ENCODE results near the gene PABPN1L.

PABPN1L gene, protein sequence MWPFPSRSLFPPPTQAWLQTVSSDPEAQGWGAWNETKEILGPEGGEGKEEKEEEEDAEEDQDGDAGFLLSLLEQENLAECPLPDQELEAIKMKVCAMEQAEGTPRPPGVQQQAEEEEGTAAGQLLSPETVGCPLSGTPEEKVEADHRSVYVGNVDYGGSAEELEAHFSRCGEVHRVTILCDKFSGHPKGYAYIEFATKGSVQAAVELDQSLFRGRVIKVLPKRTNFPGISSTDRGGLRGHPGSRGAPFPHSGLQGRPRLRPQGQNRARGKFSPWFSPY

DNA sequence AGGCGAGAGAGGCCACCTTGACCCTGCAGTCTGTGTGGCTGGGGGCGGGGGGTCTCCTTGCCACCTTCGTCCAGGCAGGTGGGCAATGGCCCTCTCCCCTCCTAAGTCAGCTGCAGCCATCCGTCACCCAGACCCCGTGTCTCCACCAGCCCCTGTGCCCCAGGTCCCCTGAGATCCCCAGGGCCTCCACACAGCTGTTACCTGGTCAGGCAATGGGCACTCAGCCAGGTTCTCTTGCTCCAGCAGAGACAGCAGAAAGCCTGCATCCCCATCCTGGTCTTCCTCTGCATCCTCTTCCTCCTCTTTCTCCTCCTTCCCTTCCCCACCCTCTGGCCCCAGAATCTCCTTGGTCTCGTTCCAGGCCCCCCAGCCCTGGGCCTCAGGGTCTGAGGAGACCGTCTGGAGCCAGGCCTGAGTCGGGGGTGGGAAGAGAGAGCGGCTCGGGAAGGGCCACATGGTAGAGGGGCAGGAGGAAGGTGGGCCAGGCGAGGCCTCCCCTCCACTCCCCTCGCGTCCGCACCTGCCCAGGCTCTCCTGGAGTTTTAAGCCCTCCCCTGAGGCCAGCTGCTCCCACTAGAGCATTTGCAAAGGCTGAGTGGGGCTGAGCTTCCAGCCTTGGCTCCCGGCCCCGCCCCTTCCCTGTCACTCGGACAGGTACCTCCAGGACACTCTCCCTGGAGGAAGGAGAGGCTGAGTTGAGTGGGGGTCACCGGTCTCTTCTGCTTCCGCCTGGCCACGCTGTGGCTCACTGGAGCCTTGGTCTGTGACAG, at the start of gene PABPN1L:
Gene PABPN1L (minus strand): TSS at position 510 of the 770 bp plus-strand sequence. CDS start 54 bp downstream, at position 456.
- in situ Hi-C loops (cut with MboI; ENCODE audit: low sequenced_read_pairs, unreplicated experiment), result no loop called here
- TF ChIP-seq, protein P1, sequence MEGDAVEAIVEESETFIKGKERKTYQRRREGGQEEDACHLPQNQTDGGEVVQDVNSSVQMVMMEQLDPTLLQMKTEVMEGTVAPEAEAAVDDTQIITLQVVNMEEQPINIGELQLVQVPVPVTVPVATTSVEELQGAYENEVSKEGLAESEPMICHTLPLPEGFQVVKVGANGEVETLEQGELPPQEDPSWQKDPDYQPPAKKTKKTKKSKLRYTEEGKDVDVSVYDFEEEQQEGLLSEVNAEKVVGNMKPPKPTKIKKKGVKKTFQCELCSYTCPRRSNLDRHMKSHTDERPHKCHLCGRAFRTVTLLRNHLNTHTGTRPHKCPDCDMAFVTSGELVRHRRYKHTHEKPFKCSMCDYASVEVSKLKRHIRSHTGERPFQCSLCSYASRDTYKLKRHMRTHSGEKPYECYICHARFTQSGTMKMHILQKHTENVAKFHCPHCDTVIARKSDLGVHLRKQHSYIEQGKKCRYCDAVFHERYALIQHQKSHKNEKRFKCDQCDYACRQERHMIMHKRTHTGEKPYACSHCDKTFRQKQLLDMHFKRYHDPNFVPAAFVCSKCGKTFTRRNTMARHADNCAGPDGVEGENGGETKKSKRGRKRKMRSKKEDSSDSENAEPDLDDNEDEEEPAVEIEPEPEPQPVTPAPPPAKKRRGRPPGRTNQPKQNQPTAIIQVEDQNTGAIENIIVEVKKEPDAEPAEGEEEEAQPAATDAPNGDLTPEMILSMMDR (IDR thresholded peaks at IDR 0.05; ENCODE audit: borderline replicate concordance, control extremely low read depth, extremely low read depth, insufficient read depth, missing control alignments), result no peak
- no peak for DNase-seq (ENCODE audit: low spot score)

DNA sequence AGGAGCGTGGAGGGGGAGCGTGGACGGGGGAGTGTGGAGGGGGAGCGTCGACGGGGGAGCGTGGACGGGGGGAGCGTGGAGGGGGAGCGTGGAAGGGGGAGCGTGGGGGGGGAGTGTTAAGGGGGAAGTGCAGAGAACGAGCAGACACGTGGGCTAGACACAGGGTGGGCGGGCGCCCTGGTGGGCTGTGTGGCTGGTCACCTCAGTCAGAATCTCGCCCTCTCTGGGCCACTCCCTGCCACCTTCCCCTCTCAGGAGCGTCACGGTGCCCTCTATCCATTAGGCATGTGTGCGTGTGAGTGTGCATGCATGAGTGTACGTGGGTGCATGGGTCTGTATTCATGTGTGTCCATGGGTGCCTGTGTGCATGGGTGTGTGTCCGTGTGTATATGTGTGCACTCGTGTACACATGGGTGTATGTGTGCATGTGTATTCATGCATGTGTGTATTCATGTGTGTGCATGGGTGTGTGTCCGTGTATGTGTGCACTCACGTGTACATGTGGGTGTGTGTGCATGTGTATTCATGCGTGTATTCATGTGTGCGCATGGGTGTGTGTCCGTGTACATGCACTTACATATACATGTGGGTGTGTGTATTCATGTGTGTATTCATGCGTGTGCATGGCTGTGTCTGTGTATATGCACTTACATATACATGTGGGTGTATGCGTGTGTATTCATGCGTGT, 49.3 kb upstream of the PABPN1L start:
- TF ChIP-seq, protein P1 (IDR thresholded peaks at IDR 0.05; ENCODE audit: borderline replicate concordance, control extremely low read depth, extremely low read depth, insufficient read depth, missing control alignments), result no peak
- DNase-seq (ENCODE audit: low spot score), result no peak
- in situ Hi-C loops (cut with MboI; ENCODE audit: low sequenced_read_pairs, unreplicated experiment), result no loop called here

DNA sequence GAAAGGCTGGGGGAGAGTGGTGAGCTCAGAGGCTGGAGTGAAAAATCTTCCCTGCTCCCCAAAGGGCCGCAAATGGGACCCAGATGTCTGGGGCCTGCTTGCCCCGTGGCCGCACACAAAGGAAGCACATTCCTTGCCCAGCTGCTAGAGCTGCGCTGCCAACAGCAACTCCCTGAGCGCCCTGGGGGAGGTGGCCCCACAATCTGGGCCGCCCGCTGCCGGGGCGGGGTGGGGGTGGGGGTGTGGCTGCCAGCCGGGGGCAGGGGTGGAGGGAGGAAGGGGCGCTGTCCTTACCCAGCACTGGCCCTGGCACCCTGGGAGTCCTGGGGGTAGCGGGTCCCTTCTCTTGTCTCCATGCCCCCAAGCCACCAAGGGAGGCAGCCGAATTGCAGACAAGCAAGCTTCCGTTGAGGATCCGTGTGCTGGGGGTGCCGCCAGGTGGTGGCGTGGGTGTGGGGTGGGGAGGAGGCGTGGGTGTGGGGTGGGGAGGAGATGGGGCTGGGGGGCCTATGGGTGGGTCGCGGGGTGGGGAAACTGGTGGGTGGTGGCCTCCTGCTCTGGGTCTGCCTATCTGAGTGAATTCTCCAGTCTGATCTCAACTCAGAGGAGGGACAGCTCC, 48.4 kb upstream of the PABPN1L start:
- in situ Hi-C loops (cut with MboI; ENCODE audit: low sequenced_read_pairs, unreplicated experiment), result no loop called here
- TF ChIP-seq, protein P1 (IDR thresholded peaks at IDR 0.05; ENCODE audit: borderline replicate concordance, control extremely low read depth, extremely low read depth, insufficient read depth, missing control alignments), result no peak
- DNase-seq (ENCODE audit: low spot score), result no peak

DNA sequence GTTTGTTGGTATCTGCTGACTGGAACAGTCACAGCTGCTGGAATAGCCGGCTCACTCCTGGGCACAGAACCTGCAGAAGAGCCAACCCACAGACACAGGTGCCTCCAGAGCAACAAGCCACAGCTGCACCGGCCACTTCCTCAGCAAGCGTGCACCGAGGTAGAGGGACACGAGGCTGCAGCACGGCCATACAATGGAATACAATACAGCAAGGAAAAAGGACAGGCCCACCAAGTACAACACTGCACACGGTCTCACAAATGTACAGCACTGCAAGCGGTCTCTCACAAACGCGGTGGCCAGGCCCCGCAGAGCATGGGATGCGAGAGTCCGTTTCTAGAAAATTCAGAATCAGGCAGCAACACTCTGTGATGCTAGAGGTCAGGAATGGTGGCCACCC, 47.4 kb upstream of the PABPN1L start:
- DNase-seq (ENCODE audit: low spot score), result no peak
- TF ChIP-seq, protein P1 (IDR thresholded peaks at IDR 0.05; ENCODE audit: borderline replicate concordance, control extremely low read depth, extremely low read depth, insufficient read depth, missing control alignments), result no peak
- in situ Hi-C loops (cut with MboI; ENCODE audit: low sequenced_read_pairs, unreplicated experiment), result no loop called here

DNA sequence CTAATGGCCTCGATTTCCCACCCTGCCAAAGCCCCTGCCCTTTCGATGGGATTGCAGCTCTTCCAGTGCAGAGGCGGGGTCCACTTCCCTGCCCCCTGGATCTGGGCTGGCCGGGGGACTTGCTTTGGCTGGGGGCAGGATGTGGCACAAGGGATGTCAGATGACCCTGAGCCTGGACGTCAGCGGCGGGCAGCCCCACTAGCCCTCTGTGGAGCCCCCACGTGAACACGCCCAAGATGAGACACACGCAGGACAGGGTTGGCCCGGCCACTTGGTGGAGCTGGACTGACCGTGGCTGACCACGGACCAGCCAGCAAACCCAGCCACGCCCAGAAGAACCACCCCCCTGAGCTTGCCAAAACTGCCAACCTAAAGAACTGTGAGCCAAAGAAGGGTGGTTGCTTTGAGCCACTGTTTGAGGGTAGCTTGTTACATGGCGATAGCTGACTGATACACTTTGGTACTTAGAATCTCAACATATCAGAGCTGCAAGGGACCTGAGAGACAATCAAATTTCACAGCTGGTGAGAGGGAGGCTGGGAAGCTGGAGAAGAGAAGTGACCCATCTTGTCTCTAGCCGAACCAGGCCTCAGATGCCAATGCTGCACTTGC, 46.6 kb upstream of the PABPN1L start:
- no peak for DNase-seq (ENCODE audit: low spot score)
- in situ Hi-C loops (cut with MboI; ENCODE audit: low sequenced_read_pairs, unreplicated experiment), result no loop called here
- TF ChIP-seq, protein P1 (IDR thresholded peaks at IDR 0.05; ENCODE audit: borderline replicate concordance, control extremely low read depth, extremely low read depth, insufficient read depth, missing control alignments), result no peak

DNA sequence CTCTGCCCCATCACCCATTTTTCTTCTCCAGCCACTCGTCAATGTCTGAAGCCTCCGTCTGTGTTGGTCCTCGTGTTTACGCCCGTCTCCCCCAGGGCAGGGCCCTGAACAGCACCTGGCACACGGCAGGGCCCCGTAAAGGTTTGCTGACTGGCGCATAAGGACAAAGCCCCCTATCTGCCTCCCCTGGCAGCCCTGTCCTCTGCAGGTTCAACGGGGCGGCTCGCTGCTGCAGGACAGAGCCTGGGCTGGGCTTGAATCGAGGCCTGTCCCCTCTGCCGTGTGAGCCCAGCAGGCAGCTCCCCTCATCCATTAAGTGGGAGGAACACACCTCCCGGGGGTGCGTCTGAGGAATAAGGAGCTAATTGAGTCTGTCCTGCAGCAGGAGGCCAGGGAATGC, 46.1 kb upstream of the PABPN1L start:
- in situ Hi-C loops (cut with MboI; ENCODE audit: low sequenced_read_pairs, unreplicated experiment), result no loop called here
- no peak for DNase-seq (ENCODE audit: low spot score)
- TF ChIP-seq, protein P1 (IDR thresholded peaks at IDR 0.05; ENCODE audit: borderline replicate concordance, control extremely low read depth, extremely low read depth, insufficient read depth, missing control alignments), result no peak
